Activated naive CD8-positive, alpha-beta T cell (primary cell): ENCODE results near the gene EEF1A2.

Source experiments
- H3K27ac Mint-ChIP-seq: one replicate; pipeline ENCODE4 v1.8.0; 2021; ENCODE audit warnings: mixed read lengths
- H3K27me3 Mint-ChIP-seq: one replicate; pipeline ENCODE4 v1.8.0; 2021; ENCODE audit warnings: mixed read lengths
- H3K36me3 Mint-ChIP-seq: one replicate; pipeline ENCODE4 v1.8.0; 2021; ENCODE audit warnings: mixed read lengths
- H3K4me1 Mint-ChIP-seq: one replicate; pipeline ENCODE4 v1.8.0; 2021; ENCODE audit warnings: low read depth, mixed read lengths
- H3K4me3 Mint-ChIP-seq: one replicate; pipeline ENCODE4 v1.8.0; 2021; ENCODE audit warnings: mild to moderate bottlenecking, mixed read lengths
- H3K9me3 Mint-ChIP-seq: one replicate; pipeline ENCODE4 v1.8.0; 2021; ENCODE audit warnings: low read depth, mixed read lengths

Gene EEF1A2

DNA sequence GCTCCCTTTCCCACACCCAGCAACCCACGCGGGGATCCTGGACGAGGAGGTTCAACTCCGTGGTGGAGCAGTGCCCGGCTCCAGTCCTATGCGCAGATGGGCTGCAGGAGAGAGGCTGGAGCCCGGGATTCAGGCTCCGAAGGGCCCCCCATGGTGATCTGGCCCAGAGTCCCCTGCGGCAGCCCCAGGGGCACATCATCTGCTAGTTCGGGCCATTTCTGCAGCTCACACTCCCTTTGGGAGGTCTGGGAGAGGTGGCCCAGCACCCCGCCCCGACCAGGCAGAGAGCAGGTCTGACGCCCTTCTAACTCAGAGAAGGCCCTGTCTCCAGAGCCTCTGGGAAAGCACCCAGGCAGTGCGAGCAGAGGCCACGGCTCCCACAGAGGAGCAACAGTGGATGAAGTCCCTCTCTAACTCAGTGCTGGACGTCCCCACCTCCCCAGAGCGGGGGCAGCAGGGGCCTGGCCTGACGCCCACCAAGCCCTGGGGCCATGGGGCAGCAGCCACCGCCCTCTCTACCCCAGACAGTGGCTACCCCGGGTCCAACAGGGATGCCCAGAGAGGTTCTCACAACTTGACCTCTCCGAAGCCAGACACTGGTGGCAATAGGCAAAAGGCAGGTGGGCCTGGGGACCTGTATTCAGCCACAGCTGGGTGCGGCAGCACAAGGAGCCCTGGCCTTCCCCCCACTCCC, 29.7 kb downstream of the EEF1A2 start:
- no peak overlapping the region for H3K4me3 Mint-ChIP-seq
- H3K4me1 Mint-ChIP-seq, result peaks cover 4% of the 10 kb centered on the region
- H3K27me3 Mint-ChIP-seq, result peaks cover 13% of the 10 kb centered on the region
- no peak overlapping the region for H3K27ac Mint-ChIP-seq
- H3K36me3 Mint-ChIP-seq, result no peaks in the 10 kb centered on the region
- no peaks in the 10 kb centered on the region for H3K9me3 Mint-ChIP-seq

DNA sequence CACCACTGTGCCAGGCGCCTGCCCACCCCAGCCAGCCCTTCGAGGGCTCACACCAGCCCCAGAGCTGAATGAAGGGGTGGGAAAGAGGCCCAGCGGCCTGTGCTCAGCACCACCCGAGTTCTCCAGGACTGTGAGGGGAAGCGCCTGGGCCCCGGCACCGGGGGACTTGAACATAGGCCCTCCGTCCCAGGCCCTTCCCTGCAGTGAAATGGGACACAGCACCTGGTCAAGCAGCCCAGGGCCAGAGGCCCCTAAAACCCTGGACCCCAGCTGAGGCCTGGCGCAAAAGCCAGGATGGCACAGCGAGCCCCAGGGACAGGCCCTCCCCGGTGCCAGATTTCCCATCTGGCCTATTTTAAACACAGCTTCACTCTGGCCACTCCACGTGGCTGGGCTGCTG, 30.5 kb downstream of the EEF1A2 start:
- Mint-ChIP-seq H3K27me3 (peaks cover 8% of the 10 kb centered on the region), H3K27ac (no peak overlapping the region), H3K4me1 (no peaks in the 10 kb centered on the region), H3K36me3 (no peaks in the 10 kb centered on the region), H3K9me3 (no peaks in the 10 kb centered on the region), H3K4me3 (no peak overlapping the region)

GRCh38 chr20:63467294-63468083, 31.4 kb downstream of the EEF1A2 start:
- peaks cover 13% of the 10 kb centered on the region for H3K27me3 Mint-ChIP-seq
- no peaks in the 10 kb centered on the region for H3K9me3 Mint-ChIP-seq
- no peaks in the 10 kb centered on the region for H3K4me1 Mint-ChIP-seq
- H3K36me3 Mint-ChIP-seq, result no peaks in the 10 kb centered on the region
- H3K27ac Mint-ChIP-seq, result no peak overlapping the region
- no peak overlapping the region for H3K4me3 Mint-ChIP-seq

GRCh38 chr20:63466861-63467260, 32.0 kb downstream of the EEF1A2 start:
- Mint-ChIP-seq H3K4me3 (no peak overlapping the region), H3K27ac (no peak overlapping the region), H3K4me1 (no peaks in the 10 kb centered on the region), H3K36me3 (no peaks in the 10 kb centered on the region), H3K27me3 (peaks cover 14% of the 10 kb centered on the region), H3K9me3 (no peaks in the 10 kb centered on the region)

DNA sequence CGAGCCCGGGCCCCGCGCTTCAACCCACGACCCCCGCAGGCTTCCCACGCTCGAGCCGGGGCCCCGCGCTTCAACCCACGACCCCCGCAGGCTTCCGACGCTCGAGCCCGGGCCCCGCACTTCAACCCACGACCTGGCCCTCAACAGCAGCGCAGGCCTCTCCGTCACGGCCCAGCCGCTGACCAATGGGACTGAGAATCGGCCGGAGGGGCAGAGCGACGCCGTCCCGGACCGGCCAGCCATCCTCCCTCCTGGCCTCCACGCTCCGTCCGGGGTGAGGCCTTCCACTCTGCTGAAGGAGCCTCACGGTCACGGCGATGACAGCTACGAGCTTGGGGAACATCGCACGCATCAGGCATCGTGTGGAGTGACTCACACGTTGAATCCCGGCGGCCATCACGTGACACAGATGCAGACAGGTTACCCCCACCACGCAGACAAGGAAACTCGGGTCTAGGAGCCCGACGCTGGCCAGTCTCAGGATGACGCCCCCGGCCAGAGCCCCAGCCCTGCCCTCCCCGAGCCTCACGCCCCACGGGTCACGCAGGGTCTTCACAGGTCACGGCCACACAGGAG, 32.5 kb downstream of the EEF1A2 start:
- Mint-ChIP-seq H3K4me1 (no peaks in the 10 kb centered on the region), H3K27me3 (peaks cover 14% of the 10 kb centered on the region), H3K9me3 (no peaks in the 10 kb centered on the region), H3K27ac (no peak overlapping the region), H3K36me3 (no peaks in the 10 kb centered on the region), H3K4me3 (no peak overlapping the region)

DNA sequence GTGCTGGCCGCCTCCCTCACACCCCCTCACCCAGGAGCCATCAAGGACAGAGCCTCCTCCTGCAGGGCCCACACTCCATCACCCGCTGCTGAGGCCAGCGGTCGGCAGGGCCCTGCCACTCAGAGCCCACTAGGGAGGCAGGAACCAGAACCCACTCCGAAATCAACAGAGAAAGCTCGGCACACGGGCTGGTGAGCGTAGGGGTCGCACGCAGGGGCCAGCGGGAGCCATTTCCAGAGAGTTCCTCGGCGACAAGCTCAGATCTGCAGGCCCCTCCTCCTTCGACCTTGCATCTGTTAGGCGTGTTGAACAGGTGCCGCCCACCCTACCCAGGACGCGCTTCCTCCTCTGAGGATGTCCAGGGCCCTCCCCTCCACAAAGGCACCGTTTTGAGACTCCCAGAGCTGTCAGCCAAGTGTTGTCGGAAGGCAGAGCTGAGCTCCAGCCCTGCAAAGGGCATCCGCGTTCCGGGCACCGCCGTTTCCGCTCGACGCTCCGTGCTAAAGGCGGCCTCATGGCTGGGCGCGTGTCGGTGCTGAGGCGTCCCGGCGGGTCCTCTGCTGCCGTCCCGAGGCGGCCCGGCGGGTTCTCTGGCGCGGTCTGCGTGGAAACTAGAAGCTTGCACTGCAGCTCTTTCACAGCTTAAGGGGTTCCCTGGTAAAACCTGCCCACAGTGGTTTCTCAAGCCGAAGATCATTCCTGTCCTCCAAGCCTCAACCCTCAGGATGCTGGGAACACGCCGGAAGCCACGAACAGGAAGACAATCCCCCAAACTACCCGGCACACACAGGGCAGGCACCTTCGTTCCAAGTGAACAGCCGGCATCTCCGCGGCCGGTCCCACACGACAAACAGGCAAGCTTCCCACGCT, 33.3 kb downstream of the EEF1A2 start:
- no peaks in the 10 kb centered on the region for H3K4me1 Mint-ChIP-seq
- peaks cover 16% of the 10 kb centered on the region for H3K27me3 Mint-ChIP-seq
- H3K4me3 Mint-ChIP-seq, result no peak overlapping the region
- H3K9me3 Mint-ChIP-seq, result no peaks in the 10 kb centered on the region
- H3K27ac Mint-ChIP-seq, result no peak overlapping the region
- H3K36me3 Mint-ChIP-seq, result no peaks in the 10 kb centered on the region

- H3K9me3 Mint-ChIP-seq, result no peaks in the 10 kb centered on the region
- H3K4me1 Mint-ChIP-seq, result no peaks in the 10 kb centered on the region
- peaks cover 14% of the 10 kb centered on the region for H3K27me3 Mint-ChIP-seq
- H3K4me3 Mint-ChIP-seq, result no peak overlapping the region
- H3K36me3 Mint-ChIP-seq, result no peaks in the 10 kb centered on the region
- H3K27ac Mint-ChIP-seq, result no peak overlapping the region
Measured at GRCh38 chr20:63464289-63464635, 34.6 kb downstream of the EEF1A2 start.

DNA sequence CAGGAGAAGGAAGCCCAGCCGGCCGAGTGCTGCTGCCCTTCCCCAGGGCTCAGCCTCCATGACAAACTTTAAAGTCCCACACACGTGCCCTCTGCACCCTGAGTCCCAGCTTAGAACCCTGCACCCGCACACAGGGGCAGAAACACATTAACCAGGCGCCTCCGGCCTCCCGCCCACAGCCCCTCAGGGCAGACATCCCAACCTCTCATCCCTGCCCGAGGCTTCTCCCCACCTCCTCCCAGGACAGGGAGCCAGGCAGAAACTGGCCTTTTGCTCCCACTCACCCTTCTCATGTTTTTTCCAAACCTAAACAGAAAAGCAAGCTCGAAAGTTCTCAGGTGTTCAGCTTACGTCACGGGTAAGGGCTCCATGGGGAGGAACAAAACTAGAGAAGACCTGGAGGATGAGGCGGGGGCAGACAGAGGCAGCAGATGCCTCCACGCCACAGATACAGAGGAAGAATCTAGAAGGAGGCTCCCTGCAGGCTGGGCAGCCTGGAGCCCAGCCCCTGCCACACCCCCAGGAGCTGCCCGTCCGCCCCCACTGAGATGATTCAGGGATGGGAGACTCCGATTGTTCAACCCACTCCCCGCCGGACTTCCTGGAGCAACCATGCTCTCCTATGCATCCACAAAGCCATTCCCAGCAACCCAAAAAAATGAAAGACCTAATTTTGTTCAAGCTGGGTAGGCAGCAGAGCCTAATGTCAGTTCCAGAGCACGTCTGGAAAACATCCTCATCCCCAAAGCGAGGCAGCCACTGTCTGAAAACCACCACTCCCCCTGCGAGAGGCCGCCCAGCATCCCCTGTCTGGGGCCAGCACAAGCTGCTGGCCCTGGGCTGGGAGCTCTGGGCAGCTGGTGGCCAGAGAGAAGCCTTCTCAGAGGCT, 35.2 kb downstream of the EEF1A2 start:
- no peaks in the 10 kb centered on the region for H3K36me3 Mint-ChIP-seq
- H3K4me3 Mint-ChIP-seq, result no peak overlapping the region
- H3K4me1 Mint-ChIP-seq, result no peaks in the 10 kb centered on the region
- H3K27me3 Mint-ChIP-seq, result peaks cover 14% of the 10 kb centered on the region
- no peak overlapping the region for H3K27ac Mint-ChIP-seq
- H3K9me3 Mint-ChIP-seq, result no peaks in the 10 kb centered on the region

- Mint-ChIP-seq H3K9me3 (no peaks in the 10 kb centered on the region), H3K4me3 (no peak overlapping the region), H3K27ac (no peak overlapping the region), H3K27me3 (peaks cover 12% of the 10 kb centered on the region), H3K4me1 (no peaks in the 10 kb centered on the region), H3K36me3 (no peaks in the 10 kb centered on the region)
Measured at GRCh38 chr20:63462244-63462643, 36.6 kb downstream of the EEF1A2 start.

- Mint-ChIP-seq H3K4me3 (no peak overlapping the region), H3K27me3 (peaks cover 10% of the 10 kb centered on the region), H3K36me3 (no peaks in the 10 kb centered on the region), H3K4me1 (no peaks in the 10 kb centered on the region), H3K9me3 (no peaks in the 10 kb centered on the region), H3K27ac (no peak overlapping the region)
Measured at GRCh38 chr20:63461104-63461763, 37.6 kb downstream of the EEF1A2 start.

- Mint-ChIP-seq H3K9me3 (no peaks in the 10 kb centered on the region), H3K4me1 (peaks cover 4% of the 10 kb centered on the region), H3K4me3 (no peak overlapping the region), H3K27ac (no peak overlapping the region), H3K36me3 (no peaks in the 10 kb centered on the region), H3K27me3 (peaks cover 13% of the 10 kb centered on the region)
Measured at GRCh38 chr20:63459070-63459380, 39.9 kb downstream of the EEF1A2 start.

DNA sequence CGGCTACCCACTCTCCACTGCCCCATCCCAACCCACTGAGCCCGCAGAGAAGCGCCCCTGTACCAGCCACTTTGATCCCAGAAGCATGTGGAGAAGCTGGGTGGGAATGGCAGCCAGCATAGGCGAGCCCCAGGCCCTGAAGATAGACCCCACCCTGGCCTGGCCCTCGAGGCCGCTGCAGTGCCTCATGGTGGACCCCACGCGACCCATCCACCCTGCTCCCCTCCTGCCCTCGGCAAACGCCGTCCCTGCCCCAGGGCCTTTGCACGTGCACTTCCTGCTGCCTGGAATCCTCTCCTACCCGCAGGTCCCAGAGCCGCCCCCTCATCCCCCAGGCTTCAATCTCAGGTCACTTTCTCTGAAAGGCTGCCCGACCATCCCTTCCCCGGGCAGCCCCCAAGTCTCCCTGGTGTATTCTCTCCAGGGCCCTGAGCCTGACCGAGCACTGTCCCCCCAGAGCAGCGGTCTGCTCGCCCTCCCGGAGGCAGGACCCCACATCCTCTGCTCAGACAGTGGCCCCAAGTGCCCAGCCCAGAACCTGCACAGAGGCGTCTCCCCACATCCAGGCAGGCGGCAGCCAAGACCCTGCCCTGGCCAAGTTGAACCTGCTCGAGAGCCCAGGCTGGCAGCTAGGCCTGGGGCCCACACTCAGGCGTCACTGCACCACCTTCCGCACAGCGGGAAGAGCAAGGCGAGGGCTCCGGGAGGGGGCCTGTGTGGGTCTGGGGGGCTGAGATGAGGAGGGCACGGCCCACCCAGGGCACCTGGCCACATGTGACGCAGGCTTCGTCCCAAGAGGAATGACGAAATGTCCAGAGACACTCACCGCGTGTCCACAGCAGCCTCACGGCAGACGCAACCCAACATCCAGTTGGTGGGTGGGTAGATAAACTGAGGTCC, 40.5 kb downstream of the EEF1A2 start:
- Mint-ChIP-seq H3K27ac (no peak overlapping the region), H3K4me3 (no peak overlapping the region), H3K27me3 (peaks cover 13% of the 10 kb centered on the region), H3K9me3 (no peaks in the 10 kb centered on the region), H3K4me1 (peaks cover 6% of the 10 kb centered on the region), H3K36me3 (no peaks in the 10 kb centered on the region)

DNA sequence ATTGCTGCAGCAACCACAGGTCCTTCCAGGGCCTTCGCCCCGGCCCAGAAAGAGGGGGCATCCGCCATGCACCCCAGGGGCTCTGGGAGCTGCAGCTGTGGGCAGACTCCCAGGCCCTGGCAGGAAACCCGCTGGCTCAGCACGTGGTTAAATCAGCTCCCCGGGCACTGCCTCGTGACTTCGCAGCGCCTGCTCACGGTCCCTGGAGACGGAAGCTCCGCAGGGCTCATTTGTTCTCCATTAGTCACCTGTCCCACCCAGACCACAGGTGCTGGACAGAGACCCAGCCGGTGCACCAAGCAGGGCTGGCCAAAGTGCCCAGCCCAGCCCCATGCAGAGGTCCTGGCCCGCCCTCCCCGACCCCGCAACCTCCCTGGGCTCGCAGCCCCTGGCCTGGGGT, 41.1 kb downstream of the EEF1A2 start:
- no peak overlapping the region for H3K27ac Mint-ChIP-seq
- peaks cover 6% of the 10 kb centered on the region for H3K4me1 Mint-ChIP-seq
- peaks cover 10% of the 10 kb centered on the region for H3K27me3 Mint-ChIP-seq
- no peaks in the 10 kb centered on the region for H3K36me3 Mint-ChIP-seq
- no peaks in the 10 kb centered on the region for H3K9me3 Mint-ChIP-seq
- no peak overlapping the region for H3K4me3 Mint-ChIP-seq
